Endothelial cell of umbilical vein (primary cell): ENCODE data around the gene CHRNA1. TPM values are rescaled to one million over a fixed set of nuclear protein-coding genes. Genes with fewer than 3 reads are reported as not detected.

Experiments
- BruUV-seq: library from RNA; stranded (reverse); fragments of 400-500 nt; replicated peaks from 2 replicates; lab custom pipeline; 2021; lab: Mats Ljungman, UMichigan
- CTCF ChIA-PET: fragments of 300-600, 350-600 bp; sonication (Branson Sonifier 250); formaldehyde crosslinking; loops from one replicate; lab custom pipeline; 2021; ENCODE audit warnings: antibody characterized with exemption, inconsistent platforms; lab: Charles Lee
- POLR2A ChIA-PET: fragments of 300-600, 350-600 bp; sonication (Branson Sonifier 250); formaldehyde crosslinking; loops from one replicate; lab custom pipeline; 2021; ENCODE audit warnings: antibody characterized with exemption, inconsistent platforms; lab: Charles Lee
- DNase-seq: peaks from one replicate; pipeline ENCODE4 v3.0.0-alpha.2; 2011; ENCODE audit warnings: low read depth, low spot score
- FAIRE-seq: peaks from 2 replicates; lab custom pipeline; 2011; peaks lifted over from hg19 to GRCh38; lab: Jason Lieb, UNC
- H2AFZ ChIP-seq: 2 replicates; pipeline ENCODE4 v1.6.0; 2012; ENCODE audit warnings: low read depth, low read length, control low read depth, inconsistent platforms
- H3K27ac ChIP-seq: 2 replicates; pipeline ENCODE4 v1.5.1; 2011; ENCODE audit warnings: low read depth, mild to moderate bottlenecking, control low read depth, low read length, moderate library complexity; ENCODE audit not compliant: insufficient read depth
- H3K27me3 ChIP-seq, 2 experiments: 2 replicates each; pipeline versions ENCODE4 v1.6.0 to v1.6.1; 2011; ENCODE audit warnings: low read length in 2 of 2, mixed read lengths in 1 of 2; ENCODE audit not compliant: control insufficient read depth in 2 of 2, insufficient read depth in 2 of 2
- H3K36me3 ChIP-seq, 2 experiments: 2 replicates in 1 of 2; 3 replicates in 1 of 2; pipeline ENCODE4 v1.5.1; 2011; ENCODE audit warnings: low read length in 2 of 2, mild to moderate bottlenecking in 1 of 2, moderate library complexity in 1 of 2; ENCODE audit not compliant: control insufficient read depth in 2 of 2, insufficient read depth in 2 of 2; ENCODE audit errors: extremely low read depth in 1 of 2
- H3K4me1 ChIP-seq: 3 replicates; pipeline ENCODE4 v1.5.1; 2011; ENCODE audit warnings: mild to moderate bottlenecking, low read length; ENCODE audit not compliant: control insufficient read depth, insufficient read depth; ENCODE audit errors: extremely low read depth
- H3K4me2 ChIP-seq: 2 replicates; pipeline ENCODE4 v1.6.1; 2011; ENCODE audit warnings: low read length, control low read depth, mixed read lengths; ENCODE audit not compliant: insufficient read depth
- H3K4me3 ChIP-seq, 3 experiments: fragments of 200-600 bp in 1 of 3; sonication (generic), shearing (Covaris generic) in 1 of 3; replicated peaks in 1 of 3; 2 replicates each; pipeline ENCODE4 v1.5.1; 2011 to 2016; ENCODE audit warnings: control low read depth in 3 of 3, low read length in 3 of 3, mild to moderate bottlenecking in 2 of 3, inconsistent platforms in 1 of 3, low read depth in 1 of 3, moderate library complexity in 1 of 3; ENCODE audit not compliant: insufficient read depth in 1 of 3
- H3K79me2 ChIP-seq: 2 replicates; pipeline ENCODE4 v1.6.0; 2012; ENCODE audit warnings: low read length, inconsistent platforms; ENCODE audit not compliant: control insufficient read depth, insufficient read depth
- H3K9ac ChIP-seq: replicated peaks from 2 replicates; pipeline ENCODE3; 2011; ENCODE audit warnings: low read length, control low read depth; ENCODE audit not compliant: insufficient read depth; ENCODE audit errors: extremely low read depth
- H3K9me1 ChIP-seq: replicated peaks from 3 replicates; pipeline ENCODE4 v1.6.0; 2011; ENCODE audit warnings: mild to moderate bottlenecking, low read length; ENCODE audit not compliant: control insufficient read depth, insufficient read depth; ENCODE audit errors: extremely low read depth
- H3K9me3 ChIP-seq: replicated peaks from 2 replicates; pipeline ENCODE4 v1.5.1; 2012; ENCODE audit warnings: low read length, inconsistent platforms; ENCODE audit not compliant: control insufficient read depth, insufficient read depth
- H4K20me1 ChIP-seq: replicated peaks from 2 replicates; pipeline ENCODE3; 2011; ENCODE audit warnings: mild to moderate bottlenecking, low read length; ENCODE audit not compliant: control insufficient read depth, insufficient read depth; ENCODE audit errors: extremely low read depth
- EZH2 ChIP-seq: IDR thresholded peaks from 2 replicates; pipeline ENCODE4 v1.6.1; 2012; ENCODE audit warnings: borderline replicate concordance, low read depth, mild to moderate bottlenecking, moderate library complexity, low read length, inconsistent platforms; ENCODE audit not compliant: severe bottlenecking
- FOS ChIP-seq: IDR thresholded peaks from 2 replicates; pipeline ENCODE4 v1.6.1; 2011; ENCODE audit warnings: mild to moderate bottlenecking, low read length, moderate library complexity, borderline replicate concordance; ENCODE audit not compliant: insufficient read depth
- GATA2 ChIP-seq: IDR thresholded peaks from 2 replicates; pipeline ENCODE4 v1.7.0; 2011; ENCODE audit warnings: low read depth, mild to moderate bottlenecking, moderate library complexity, mixed read lengths, low read length; ENCODE audit not compliant: insufficient read length, insufficient read depth
- JUN ChIP-seq: IDR thresholded peaks from 2 replicates; pipeline ENCODE4 v1.6.1; 2011; ENCODE audit warnings: borderline replicate concordance, low read depth; ENCODE audit not compliant: insufficient read length, insufficient read depth
- MYC ChIP-seq: IDR thresholded peaks from one replicate; pipeline ENCODE4 v1.6.1; 2011; ENCODE audit warnings: mild to moderate bottlenecking, low read depth, low read length
- POLR2A ChIP-seq: IDR thresholded peaks from 2 replicates; pipeline ENCODE4 v1.6.1; 2012; ENCODE audit warnings: low read depth, mild to moderate bottlenecking, control low read depth, low read length
- POLR2AphosphoS5 ChIP-seq: IDR thresholded peaks from 2 replicates; pipeline ENCODE4 v1.6.1; 2012; ENCODE audit warnings: low read depth, mild to moderate bottlenecking, control low read depth, low read length, moderate library complexity; ENCODE audit not compliant: insufficient read depth
- dilution Hi-C: fragments of 300-500 bp; cut with MboI; formaldehyde crosslinking; loops from one replicate; pipeline ENCODE4 v1.15.0; 2019; ENCODE audit warnings: low sequenced_read_pairs; ENCODE audit not compliant: extremely low pct_ligation_motif_present
- intact Hi-C: fragments of 100-400 bp; cut with micrococcal nuclease; formaldehyde crosslinking; loops from one replicate; pipeline ENCODE4 v1.10.0; 2022
- polyA plus RNA-seq, 4 experiments: library from polyadenylated mRNA; depleted of rRNA in 3 of 4; stranded (reverse) in 3 of 4; unstranded in 1 of 4; fragments of >200 nt; gene quantifications; 2 replicates each; pipeline versions ENCODE4 v1.2.1 to v1.2.3, GENCODE V29; 2011 to 2012; ENCODE audit warnings: missing spikeins in 1 of 4
- total RNA-seq: library from RNA; stranded (reverse); gene quantifications from 2 replicates; pipeline ENCODE4 v1.2.3, GENCODE V29; 2021
- TF ChIP-seq, protein P1 (sequence below), 2 donors: IDR thresholded peaks; 1 replicate in 1 of 2; 2 replicates in 1 of 2; pipeline ENCODE4 v1.5.1; 2011; ENCODE audit warnings: low read length in 2 of 2, mild to moderate bottlenecking in 2 of 2, moderate library complexity in 2 of 2, control low read depth in 1 of 2, inconsistent platforms in 1 of 2, low read depth in 1 of 2; ENCODE audit not compliant: insufficient read depth in 1 of 2; ENCODE audit errors: extremely low read depth in 1 of 2
- TF ChIP-seq, protein P2 (sequence below): IDR thresholded peaks from 2 replicates; pipeline ENCODE4 v1.6.1; 2011; ENCODE audit not compliant: insufficient read depth, insufficient read length

CHRNA1 gene
- total and polyA plus RNA-seq, 2 donors (not counting 3 experiments of a cell fraction or from before 2014, with no cell fraction given), result 11.3 to 18.2 TPM

DNA sequence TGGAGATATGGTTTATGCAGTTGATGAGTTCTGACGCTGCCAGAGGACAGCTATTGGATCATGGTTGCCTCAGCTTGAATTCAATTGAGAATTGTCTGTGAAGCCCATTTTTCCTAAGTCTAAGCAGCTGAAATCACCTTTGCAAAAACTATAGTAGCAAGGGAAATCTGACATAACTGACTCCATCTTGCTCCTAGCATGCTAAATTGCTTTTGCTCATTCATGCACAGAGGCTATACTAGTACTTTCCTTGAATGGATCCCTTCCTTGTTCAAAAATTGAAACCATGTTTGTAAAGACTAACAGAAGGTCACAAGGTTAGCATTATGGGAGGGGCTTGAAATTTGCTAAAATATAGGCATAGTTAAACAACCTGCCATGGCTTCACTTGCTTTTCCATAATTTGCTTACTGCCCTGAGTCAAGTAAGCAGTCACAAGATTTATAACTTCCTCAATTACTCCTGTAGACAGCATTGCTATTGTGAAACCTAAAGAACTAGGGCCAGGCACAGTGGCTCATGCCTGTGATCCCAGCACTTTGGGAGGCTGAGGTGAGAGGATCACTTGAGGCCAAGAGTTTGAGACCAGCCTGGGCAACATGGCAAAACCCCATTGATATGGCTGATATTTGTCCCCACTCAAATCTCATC is 41.2 kb downstream of the CHRNA1 start:
- no peak overlapping the region for H3K27ac ChIP-seq

More for the DNA sequence above, 41.2 kb downstream of the CHRNA1 start:
- TF ChIP-seq GATA2 (no peak), POLR2A (no peak), POLR2AphosphoS5 (no peak), FOS (no peak), MYC (no peak), JUN (no peak), EZH2 (no peak)
- TF ChIP-seq, protein P1, sequence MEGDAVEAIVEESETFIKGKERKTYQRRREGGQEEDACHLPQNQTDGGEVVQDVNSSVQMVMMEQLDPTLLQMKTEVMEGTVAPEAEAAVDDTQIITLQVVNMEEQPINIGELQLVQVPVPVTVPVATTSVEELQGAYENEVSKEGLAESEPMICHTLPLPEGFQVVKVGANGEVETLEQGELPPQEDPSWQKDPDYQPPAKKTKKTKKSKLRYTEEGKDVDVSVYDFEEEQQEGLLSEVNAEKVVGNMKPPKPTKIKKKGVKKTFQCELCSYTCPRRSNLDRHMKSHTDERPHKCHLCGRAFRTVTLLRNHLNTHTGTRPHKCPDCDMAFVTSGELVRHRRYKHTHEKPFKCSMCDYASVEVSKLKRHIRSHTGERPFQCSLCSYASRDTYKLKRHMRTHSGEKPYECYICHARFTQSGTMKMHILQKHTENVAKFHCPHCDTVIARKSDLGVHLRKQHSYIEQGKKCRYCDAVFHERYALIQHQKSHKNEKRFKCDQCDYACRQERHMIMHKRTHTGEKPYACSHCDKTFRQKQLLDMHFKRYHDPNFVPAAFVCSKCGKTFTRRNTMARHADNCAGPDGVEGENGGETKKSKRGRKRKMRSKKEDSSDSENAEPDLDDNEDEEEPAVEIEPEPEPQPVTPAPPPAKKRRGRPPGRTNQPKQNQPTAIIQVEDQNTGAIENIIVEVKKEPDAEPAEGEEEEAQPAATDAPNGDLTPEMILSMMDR (IDR thresholded peaks at IDR 0.05; ENCODE audit: extremely low read depth in 1 of 2, insufficient read depth in 1 of 2, low read depth in 1 of 2, low read length in 2 of 2), result no peak
- TF ChIP-seq, protein P2, sequence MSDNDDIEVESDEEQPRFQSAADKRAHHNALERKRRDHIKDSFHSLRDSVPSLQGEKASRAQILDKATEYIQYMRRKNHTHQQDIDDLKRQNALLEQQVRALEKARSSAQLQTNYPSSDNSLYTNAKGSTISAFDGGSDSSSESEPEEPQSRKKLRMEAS, result no peak
- intact Hi-C loops, result no loop called here
- Histone ChIP-seq H3K4me1 (no peaks in the 10 kb centered on the region), H2AFZ (no peak overlapping the region), H3K9me1 (no peaks in the 10 kb centered on the region), H3K36me3 (no peaks in the 10 kb centered on the region), H3K27me3 (peaks cover 6 to 11% of the 10 kb centered on the region in 2 experiments), H3K4me2 (no peak overlapping the region), H3K9me3 (no peaks in the 10 kb centered on the region), H3K79me2 (no peaks in the 10 kb centered on the region), H3K9ac (no peak overlapping the region), H3K4me3 (no peak overlapping the region), H4K20me1 (no peaks in the 10 kb centered on the region)
- DNase-seq (no peak), FAIRE-seq (no peak)
- BruUV-seq, result no TSS peak
- dilution Hi-C loops, result no loop called here
- ChIA-PET POLR2A (no interaction called here), CTCF (interaction anchor here (0.6 to 1.1 kb wide), 3 partner anchors 17 to 265 kb away, joined by 3 to 4 read pairs (median 3); no protein-coding TSS in a partner anchor)
